Mucosa of gallbladder (tissue), 1 donor: ENCODE data around the gene NAB2. TPM values are rescaled to one million over a fixed set of nuclear protein-coding genes. Genes with fewer than 3 reads are reported as not detected.
A peak's percentile ranks its signal among the peaks of the same experiment; 100 is the strongest.
"Not testable (repeated sequence)": the region's sequence is repeated elsewhere in the genome, so short reads cannot be mapped to it uniquely, and the experiment has no call there.

Source experiments
- DNase-seq: peaks from one replicate; pipeline ENCODE4 v3.0.0-alpha.2; 2020; ENCODE audit warnings: low spot score
- total RNA-seq: library from RNA; stranded (reverse); gene quantifications from one replicate; pipeline ENCODE4 v1.2.1, GENCODE V29; 2021
- donor health status: DM: no; HTN: no; CAD: no.

The NAB2 gene
- total RNA-seq, 1 donor from 2014 or later = 21.4 TPM

DNA sequence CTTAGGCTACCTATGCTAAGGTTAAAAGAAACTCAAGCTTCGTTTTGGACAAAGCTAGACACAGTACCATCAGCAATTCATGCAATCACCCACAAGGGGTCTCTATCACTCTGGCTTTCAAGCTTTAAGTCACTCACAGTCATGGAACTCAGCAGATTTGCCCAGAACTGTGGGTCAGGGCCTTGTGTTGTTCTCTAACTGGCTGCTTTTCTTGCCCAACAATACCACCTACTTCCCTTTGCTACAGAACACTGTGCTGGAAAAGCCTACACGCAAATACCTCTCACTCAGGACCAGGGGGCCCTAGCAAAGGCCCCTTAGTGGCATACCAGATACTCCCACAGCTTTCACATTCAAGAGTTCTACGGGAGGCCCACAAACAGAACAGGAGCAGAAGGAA, 19.4 kb upstream of the NAB2 start:
- peak; percentile 77 for DNase-seq

DNA sequence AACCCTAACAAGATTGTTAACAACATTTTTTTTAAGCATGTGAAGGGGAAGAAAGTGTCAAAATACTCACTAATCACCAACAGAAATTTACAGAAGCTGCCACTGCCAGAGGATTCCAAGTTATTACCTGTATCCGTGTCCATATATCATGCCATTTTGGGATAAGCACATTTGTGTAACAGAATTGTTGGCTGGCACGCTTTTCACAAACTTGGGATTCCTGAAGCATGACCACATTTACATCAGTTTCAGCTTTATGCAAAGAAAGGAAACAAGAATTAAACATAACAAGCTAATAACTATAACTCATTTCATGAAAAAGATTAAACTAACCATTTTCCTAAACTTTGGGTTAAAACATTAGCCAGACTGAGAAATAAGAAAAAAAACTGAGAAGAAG, 16.3 kb upstream of the NAB2 start:
- no peak for DNase-seq

DNA sequence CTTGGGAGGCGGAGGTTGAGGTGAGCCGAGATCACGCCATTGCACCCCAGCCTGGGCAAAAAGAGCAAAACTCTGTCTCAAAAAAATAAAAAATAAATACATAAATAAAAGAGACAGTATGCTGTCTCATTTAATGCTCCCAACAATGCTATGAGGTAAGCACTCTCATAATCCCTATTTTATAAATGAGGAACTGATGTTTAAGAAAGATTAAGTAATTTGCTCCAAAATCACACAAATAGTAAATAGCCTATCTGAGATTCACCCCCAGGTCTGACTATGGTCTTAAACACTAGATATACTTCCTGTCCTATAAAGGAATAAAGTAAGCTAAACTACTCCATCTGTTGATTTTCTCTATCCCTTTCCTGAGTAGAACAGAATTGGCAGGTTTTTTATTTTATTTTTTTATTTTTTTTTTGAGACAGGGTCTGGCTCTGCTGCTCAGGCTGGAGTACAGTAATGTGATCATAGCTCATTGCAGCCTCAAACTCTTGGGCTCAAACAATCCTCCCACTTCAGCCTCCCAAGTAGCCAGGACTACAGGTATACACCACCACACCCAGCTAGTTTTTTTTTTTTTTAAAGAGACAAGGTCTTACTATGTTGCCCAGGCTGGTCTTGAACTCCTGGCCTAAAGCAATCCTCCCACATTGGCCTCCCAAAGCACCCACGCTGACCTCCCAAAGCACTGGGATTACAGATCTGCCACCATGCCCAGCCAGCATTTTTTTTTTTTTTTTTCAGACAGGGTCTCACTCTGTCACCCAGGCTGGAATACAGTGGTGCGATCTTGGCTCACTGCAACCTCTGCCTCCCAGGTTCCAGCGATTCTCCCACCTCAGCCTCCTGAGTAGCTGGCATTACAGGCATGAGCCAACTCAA, 15.1 kb upstream of the NAB2 start:
- DNase-seq = not testable (repeated sequence)

DNA sequence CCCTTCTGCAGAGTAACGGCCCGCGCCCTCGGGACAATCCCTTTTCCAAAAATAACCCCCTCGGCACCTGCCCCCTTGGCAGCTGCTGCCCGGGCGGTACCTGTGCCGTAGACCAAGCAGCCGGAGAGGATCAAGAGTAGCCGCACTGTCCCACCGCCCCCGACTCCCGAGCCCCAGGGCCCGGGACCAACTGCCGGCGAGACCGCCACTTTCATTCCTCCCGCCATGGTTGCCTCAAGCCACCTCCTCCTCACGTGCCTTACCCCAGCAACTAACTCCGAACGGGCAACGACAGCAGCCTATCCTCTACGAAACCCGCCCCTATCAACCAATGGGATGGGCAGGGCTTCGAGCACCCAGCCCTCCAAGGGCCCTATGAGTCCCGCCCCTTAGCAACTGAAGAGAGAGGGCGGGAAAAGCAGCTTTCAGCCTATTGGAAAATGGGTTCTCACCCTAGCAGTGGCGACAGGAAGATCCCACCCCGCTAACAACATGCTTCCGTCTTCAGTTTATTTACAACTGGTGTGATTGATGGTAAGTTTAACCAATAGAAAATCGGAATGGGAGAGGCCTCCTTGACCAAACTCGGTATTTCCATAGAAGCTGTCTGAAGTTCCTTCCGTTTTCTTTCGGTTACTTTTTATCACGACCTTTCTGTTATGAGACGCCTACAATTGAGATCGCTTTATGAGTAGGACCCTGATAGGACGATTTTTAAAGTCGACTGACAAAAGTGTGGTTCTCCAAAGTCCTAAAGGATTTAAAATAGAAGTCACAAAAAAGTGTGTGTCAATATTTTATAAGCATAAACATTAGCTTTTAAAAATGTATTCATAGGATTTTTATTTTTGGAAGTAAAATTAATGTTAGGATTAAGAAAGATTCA, 10.2 kb upstream of the NAB2 start, which contains the start of gene NEMP1:
TSS of gene NEMP1 (minus strand) at position 273 of the 886 bp plus-strand sequence. CDS start at position 227, 46 bp downstream.
- DNase-seq = peak; percentile 99

DNA sequence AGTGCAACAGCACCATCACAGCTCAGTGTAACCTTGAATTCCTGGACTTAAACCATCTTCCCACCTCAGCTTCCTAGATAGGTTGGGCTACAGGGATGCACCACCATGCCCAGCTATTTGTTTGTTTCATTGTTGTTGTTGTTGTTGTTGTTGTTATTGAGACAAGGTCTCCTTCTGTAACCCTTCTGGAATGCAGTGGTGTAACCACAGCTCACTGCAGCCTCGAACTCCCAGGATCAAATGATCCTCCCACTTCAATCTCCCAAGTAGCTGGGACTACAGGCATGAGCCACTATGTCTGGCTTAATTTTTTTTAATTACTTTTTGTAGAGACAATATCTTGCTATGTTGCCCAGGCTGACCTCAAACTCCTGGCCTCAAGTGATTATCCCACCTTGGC, 9.1 kb upstream of the NAB2 start:
- DNase-seq = no peak

DNA sequence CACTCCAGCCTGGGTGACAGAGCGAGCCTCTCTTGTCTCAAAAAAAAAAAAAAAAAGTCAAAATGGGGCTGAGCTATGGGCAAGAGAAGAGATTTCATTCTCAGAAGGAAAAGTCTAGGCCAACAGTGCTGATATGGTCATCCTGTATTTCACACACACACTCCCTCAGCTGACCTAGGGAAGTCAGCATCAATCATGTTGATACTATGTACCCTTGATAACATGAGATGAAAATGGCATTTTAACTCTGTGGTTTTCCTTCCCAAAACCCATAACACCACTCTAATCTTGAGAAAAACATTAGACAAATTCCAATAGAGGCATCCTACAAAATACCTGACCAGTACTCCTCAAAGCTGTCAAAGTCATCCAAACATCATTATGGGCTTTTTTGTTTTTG, 8.1 kb upstream of the NAB2 start:
- DNase-seq = no peak

DNA sequence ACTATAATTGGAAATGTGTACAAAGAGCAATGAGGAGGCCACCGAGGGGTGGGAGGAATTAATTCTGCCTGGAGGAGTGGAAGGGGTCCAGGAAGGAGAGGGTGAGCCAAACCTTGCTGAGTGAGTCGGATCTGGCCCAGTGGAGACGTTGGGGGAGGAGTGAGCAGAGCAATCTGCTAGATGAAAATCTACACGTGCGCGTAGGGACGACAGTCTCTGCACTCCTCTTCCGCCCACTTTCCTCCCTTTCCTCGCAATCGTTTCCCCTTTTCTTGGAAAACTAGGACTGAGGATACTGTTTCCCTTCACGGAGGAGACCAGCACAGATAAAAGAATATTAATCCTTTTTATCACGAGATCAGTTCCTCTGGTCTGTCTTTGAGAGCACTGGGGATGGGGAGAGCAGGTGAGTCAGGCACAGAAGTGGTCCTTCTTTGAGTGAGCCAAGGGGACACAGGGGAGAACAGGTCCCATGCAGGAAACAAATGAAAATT, 2.9 kb upstream of the NAB2 start:
- no peak for DNase-seq

DNA sequence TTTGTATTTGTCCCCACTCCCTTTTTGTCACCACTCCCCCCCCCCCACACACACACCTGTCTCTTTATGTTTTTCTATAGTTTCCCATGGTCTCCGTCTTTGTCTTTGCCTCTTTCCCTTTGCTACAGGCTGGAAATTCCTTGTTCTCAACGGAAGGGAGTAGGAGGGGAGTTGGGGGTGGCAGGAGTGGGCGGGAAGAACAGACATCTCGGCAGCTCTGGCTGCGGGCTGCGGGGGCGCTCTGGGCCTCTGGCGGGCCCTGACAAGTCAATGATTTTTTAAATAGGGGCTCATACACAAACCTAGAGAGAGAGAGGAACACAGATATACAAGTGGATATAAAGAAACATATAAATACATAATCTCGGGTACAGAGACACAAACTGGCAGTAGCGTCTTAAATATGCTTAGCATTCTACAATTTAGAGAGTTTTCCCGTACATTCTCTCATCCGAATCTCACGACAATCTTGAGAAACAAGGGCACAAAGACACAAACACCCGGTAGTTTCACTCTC, 2.4 kb upstream of the NAB2 start:
- peak; percentile 61 for DNase-seq

DNA sequence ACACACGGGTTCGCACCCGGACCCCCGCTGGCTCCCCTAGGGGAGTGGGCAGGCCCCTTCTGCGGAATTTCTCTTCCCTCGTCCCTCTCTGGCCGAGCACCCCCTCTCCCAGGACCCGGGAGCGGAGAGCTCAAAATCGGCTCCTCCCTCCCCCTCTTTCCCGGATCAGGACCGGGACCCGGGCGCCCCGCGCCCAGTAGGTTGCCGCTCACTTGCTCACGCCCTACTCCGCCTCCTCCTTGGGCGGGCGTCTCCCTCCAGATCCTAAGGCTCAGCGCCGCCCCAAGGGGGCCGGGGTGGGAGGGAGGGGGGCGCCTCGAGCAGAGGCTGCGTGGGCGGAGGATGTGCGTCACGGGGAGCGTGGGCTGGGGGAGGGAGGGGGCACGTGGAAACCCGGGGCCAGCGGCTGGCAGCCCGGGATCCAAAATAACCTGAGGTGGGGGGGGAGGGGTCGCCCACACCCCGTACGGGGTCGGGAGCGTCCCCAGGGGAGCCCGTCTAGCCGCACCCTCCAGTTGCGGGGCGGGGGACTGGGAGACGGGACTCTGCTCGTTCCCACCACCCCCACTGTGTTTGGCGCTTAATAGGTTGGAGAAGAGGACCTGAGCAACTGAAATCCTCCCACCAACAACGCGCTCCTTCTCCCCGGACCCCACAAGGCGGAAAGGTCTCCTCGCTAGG, 1.8 kb upstream of the NAB2 start:
- peak; percentile 89 for DNase-seq

DNA sequence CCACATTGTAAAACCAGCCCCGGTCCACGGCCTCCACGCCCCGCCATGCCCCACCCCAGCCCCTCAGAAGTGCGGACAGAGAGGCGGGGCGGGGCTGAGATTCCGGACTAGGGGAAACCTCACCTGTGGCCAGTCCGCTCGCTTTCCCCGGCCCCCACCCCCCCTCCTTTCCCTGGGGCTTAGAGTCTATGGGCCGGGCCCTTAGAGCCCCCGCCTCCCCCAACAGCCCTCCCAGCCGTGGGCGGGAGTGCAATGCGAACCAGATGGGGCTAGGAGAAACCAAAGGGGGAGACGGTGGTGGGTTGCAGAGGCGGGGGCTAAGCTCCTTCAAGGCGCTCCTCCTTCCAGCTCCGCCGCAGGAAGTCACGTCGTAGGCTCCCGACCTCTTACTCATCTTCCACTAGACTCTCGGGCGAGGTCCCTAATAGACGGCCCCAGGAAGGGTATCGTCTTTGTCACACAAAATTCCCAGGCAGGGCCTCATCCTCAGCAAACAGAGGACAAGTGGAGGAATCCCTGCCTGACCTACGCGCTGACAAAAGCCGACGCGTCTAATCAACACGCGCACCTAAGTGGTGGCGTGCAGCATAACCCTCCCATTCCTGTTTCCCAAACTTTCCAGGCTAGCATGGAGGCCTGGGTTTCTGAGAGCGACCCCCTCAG, 1.1 kb upstream of the NAB2 start:
- DNase-seq = peak; percentile 82

DNA sequence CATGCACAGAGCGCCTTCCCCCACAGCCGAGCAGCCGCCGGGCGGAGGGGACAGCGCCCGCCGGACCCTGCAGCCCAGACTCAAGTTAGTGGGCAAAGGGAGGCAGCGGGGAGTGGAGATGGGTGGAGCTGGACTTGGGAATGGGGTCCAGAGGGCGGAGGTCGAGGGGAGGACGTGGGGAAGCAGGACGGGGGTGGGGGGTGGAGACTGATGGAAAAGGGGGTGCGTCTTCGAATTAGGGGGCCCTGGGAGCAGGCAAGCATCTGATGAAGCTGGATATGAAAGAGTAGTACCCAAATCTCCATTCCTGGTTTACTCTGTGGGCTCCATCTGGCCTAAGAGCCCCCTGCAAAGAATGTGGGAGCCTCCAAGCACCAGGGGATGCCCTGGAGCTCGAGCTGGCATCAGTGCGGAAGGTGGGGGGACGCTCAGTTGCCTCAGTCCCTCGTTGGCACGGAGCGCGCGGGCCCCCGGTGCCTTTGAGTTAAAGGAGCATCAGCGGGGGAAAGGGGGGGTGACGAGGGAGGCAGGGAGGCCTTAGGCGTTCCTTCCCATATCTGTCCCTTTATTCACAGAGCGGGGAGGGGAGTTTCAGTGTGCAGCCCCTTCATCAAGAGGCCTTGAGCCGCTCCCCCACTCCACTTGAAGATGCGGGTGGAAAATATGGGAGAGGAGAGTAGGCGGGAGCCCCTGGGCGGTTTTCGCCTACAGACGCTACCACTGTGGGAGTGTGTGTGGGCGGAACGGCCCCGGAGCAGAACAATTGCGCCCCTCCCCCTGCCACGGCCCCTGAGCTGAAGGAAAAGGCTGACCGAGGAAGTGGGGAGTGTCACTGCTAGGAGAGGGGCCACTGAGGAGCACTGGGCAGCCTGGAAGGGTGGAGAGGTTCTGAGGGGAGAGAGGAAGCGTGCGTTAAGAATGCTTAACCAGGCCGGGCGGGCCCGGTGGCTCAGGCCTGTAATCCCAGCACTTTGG, 644 bp downstream of the NAB2 start:
- peak; percentile 78 for DNase-seq

DNA sequence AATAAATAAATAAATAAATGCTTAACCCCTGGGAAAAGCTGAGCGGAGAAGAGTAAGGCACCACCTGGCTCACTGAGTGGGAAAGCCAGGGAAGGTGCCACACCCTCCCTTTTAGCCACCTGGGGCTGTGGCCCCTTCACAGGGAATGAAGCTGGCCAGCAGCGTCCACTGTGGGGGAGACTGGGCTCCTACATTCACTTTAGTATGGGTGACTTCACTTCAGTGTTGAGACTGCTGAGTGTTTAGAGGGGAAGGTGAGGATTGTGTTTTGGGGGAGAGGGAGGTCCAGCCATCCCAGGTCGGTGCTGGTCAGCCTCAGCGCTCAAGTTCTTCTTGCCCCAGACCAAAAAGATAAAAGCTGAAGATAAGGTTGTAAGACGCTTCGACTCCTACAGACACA, 1.6 kb downstream of the NAB2 start:
- no peak for DNase-seq

DNA sequence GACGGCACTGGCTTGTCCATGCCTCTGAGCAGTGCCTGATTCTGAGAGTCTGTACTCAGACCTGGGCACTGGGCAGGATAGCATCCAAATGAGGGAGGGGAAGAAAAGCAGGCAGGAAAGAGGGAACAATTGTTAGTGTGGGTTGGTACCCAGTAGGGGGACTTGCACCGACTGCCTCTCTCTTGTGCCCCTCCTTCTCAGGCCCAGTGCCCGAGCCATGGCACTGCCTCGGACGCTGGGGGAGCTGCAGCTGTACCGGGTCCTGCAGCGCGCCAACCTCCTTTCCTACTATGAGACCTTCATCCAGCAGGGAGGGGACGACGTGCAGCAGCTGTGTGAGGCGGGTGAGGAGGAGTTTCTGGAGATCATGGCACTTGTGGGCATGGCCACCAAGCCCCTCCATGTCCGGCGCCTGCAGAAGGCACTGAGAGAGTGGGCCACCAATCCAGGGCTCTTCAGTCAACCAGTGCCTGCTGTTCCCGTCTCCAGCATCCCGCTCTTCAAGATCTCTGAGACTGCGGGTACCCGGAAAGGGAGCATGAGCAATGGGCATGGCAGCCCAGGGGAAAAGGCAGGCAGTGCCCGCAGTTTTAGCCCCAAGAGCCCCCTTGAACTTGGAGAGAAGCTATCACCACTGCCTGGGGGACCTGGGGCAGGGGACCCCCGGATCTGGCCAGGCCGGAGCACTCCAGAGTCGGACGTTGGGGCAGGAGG, 2.2 kb downstream of the NAB2 start:
- DNase-seq = no peak

DNA sequence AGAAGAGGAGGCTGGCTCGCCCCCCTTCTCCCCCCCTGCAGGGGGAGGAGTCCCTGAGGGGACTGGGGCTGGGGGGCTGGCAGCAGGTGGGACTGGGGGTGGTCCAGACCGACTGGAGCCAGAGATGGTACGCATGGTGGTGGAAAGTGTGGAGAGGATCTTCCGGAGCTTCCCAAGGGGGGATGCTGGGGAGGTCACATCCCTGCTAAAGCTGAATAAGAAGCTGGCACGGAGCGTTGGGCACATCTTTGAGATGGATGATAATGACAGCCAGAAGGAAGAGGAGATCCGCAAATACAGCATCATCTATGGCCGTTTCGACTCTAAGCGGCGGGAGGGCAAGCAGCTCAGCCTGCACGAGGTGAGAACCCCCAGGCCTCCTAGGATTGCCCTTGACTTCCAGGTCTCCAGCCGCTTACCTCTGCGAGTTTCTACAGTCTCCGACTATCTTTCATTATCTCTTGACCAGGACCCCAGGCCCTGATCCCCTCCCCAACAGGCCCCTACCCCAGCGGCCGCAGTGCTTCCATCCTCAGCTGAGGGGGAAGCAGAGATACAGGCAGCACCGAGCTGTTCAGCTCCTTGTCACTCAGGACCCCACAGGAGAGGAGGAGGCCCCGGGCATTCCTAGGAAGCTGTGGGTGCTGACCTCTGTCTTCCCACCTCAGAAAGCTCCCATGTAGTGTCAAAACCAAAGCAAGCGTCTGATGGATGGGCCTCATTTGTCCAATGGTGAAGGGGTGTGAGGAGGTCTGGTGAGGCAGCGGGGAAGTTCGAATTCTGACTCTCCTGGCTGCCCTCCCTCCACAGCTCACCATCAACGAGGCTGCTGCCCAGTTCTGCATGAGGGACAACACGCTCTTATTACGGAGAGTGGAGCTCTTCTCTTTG, 3.0 kb downstream of the NAB2 start:
- no peak for DNase-seq

DNA sequence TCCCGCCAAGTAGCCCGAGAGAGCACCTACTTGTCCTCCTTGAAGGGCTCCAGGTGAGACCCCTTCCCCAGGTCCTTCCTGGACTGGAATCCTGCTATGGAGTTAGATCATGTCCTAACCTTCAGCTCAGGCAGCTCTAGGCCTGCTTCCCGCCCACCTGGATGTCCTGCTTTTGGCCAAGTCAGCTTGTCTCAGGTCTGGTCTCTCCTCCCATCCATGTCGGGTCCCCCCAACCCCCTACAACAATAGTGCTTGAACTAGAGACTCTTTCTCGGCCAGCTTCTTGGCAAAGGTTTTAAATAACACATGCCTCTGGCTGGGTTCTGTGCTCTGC, 3.6 kb downstream of the NAB2 start:
- no peak for DNase-seq

DNA sequence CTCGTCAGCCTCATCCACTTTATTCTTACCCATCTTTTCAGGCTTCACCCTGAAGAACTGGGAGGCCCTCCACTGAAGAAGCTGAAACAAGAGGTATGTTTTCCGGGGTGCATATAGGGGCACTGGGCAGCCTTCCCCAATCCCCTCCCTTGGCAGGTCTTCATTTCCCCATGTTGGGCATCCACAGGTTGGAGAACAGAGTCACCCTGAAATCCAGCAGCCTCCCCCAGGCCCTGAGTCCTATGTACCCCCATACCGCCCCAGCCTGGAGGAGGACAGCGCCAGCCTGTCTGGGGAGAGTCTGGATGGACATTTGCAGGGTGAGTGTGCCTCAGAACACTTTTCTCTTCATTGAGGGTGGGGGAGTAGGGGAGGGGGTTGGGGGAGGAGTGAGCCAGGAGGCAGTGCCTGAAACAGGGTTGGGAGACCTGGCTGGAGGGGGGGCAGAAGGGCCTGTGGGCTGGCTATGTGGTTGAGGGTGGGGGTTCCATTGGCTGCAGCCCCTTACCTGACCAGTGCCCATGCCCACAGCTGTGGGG, 4.0 kb downstream of the NAB2 start:
- DNase-seq = no peak

DNA sequence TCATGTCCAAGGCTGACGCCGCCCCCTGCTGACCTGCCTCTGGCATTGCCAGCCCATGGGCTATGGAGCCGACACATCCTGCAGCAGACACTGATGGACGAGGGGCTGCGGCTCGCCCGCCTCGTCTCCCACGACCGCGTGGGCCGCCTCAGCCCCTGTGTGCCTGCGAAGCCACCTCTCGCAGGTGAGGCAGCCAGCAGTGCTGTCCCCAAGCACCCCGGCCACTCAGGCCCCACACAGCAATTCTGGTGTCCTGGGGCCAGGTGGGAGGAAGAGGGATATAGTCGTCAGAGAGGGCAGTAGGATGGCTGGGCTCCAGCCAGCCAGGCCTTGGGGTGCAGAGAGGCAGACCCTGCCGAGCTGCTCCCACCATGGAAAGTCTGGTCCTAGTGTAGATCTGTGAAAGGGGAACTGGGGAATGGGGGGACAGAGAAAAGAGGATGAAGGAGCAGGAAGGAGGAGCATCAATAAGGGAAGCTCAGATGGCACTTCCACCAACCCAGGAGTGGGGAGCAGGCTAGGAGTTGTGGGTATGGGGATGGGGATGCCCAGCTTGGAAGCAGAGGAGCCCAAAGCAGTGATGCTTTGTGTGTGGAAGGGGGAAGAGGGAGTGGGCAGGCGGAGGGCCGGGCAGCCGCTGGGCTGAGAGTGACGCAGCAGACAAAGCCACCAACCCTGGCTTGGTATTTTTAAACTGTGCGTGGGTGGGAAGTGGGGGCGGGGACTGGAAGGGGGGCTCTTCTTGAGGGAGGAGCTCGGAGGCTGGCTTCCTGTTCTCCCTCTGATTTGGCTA, 4.7 kb downstream of the NAB2 start:
- peak; percentile 76 for DNase-seq
